HepG2 (cell line): Measurements from ENCODE around the gene SLC15A3. TPM values are rescaled to one million over a fixed set of nuclear protein-coding genes. Genes with fewer than 3 reads are reported as not detected.

Experiments used
- ATAC-seq: fragments of 200-7000 bp; cut with Tn5 transposase; 3 replicates; pipeline ENCODE4 v1.9.1; 2020; ENCODE audit warnings: mild to moderate bottlenecking, moderate library complexity
- BruUV-seq: library from RNA; stranded (reverse); fragments of 400-500 nt; replicated peaks from 2 replicates; lab custom pipeline; 2021; lab: Mats Ljungman, UMichigan
- CTCF ChIA-PET: fragments of 300-600 bp; formaldehyde crosslinking; extraction: SDS; loops from one replicate; lab custom pipeline; 2021; ENCODE audit warnings: low total read pairs, inconsistent platforms, low intra/inter-chr PET ratio; lab: Yijun Ruan, JAX
- POLR2A ChIA-PET: fragments of 350-600 bp; sonication (Branson Sonifier 250); formaldehyde crosslinking; loops from one replicate; lab custom pipeline; 2020; ENCODE audit warnings: antibody characterized with exemption, inconsistent platforms; lab: Yijun Ruan, JAX
- DNase-seq: peaks from one replicate; pipeline ENCODE4 v3.0.0-alpha.2; 2015; ENCODE audit warnings: low spot score
- FAIRE-seq: peaks from 3 replicates; lab custom pipeline; 2011; peaks lifted over from hg19 to GRCh38; lab: Jason Lieb, UNC
- H2AFZ ChIP-seq: one replicate; pipeline ENCODE4 v1.6.1; 2011; ENCODE audit warnings: low read length, inconsistent platforms
- H3K27ac ChIP-seq: fragments of 300-600 bp; 3 replicates; pipeline ENCODE4 v1.8.0; 2011; ENCODE audit warnings: mixed run types, mild to moderate bottlenecking, mixed read lengths, low read length, inconsistent platforms; ENCODE audit not compliant: insufficient read depth; ENCODE audit errors: extremely low read length
- H3K27me3 ChIP-seq, 2 experiments: fragments of 200-600 bp in 1 of 2; 2 replicates in 1 of 2; 3 replicates in 1 of 2; pipeline versions ENCODE4 v1.6.0 to v1.8.0; 2011; ENCODE audit warnings: low read length in 2 of 2, mild to moderate bottlenecking in 2 of 2, moderate library complexity in 2 of 2, inconsistent platforms in 1 of 2; ENCODE audit not compliant: insufficient read depth in 2 of 2, control insufficient read depth in 1 of 2
- H3K36me3 ChIP-seq, 2 experiments: fragments of 200-600 bp in 1 of 2; replicated peaks in 1 of 2; 2 replicates in 1 of 2; 3 replicates in 1 of 2; pipeline versions ENCODE4 v1.5.1 to v1.8.0; 2011; ENCODE audit warnings: low read length in 2 of 2, inconsistent platforms in 1 of 2; ENCODE audit not compliant: insufficient read depth in 2 of 2, control insufficient read depth in 1 of 2
- H3K4me1 ChIP-seq: 2 replicates; pipeline ENCODE4 v1.5.1; 2012; ENCODE audit warnings: low read length, inconsistent platforms; ENCODE audit not compliant: insufficient read depth
- H3K4me2 ChIP-seq: 2 replicates; pipeline ENCODE4 v1.6.0; 2011; ENCODE audit warnings: low read depth, low read length, inconsistent platforms
- H3K4me3 ChIP-seq, 3 experiments: fragments of 200-600 bp in 1 of 3; sonication (generic), shearing (Covaris generic) in 1 of 3; replicated peaks in 1 of 3; 2 replicates each; pipeline ENCODE4 v1.5.1; 2011 to 2016; ENCODE audit warnings: low read length in 3 of 3, inconsistent platforms in 2 of 3, low read depth in 2 of 3, mild to moderate bottlenecking in 2 of 3, control low read depth in 1 of 3, mixed read lengths in 1 of 3; ENCODE audit not compliant: insufficient read depth in 1 of 3
- H3K79me2 ChIP-seq: one replicate; pipeline ENCODE4 v1.6.1; 2011; ENCODE audit warnings: low read length, inconsistent platforms; ENCODE audit not compliant: insufficient read depth
- H3K9ac ChIP-seq: 2 replicates; pipeline ENCODE4 v1.6.0; 2011; ENCODE audit warnings: mild to moderate bottlenecking, low read depth, low read length, inconsistent platforms; ENCODE audit not compliant: insufficient read depth
- H3K9me3 ChIP-seq: 2 replicates; pipeline ENCODE4 v1.5.1; 2012; ENCODE audit warnings: mild to moderate bottlenecking, low read length
- H4K20me1 ChIP-seq: 2 replicates; pipeline ENCODE4 v1.6.0; 2011; ENCODE audit warnings: inconsistent platforms, mild to moderate bottlenecking, low read length, moderate library complexity; ENCODE audit not compliant: insufficient read depth
- FLYWCH1 ChIP-seq: sonication (generic); formaldehyde crosslinking; IDR thresholded peaks from 2 replicates; pipeline ENCODE4 v1.8.1; 2023; ENCODE audit warnings: mild to moderate bottlenecking, missing genetic modification reagents
- NFYC ChIP-seq: IDR thresholded peaks from 2 replicates; pipeline ENCODE4 v1.6.1; 2016; ENCODE audit warnings: missing genetic modification reagents, missing compliant biosample characterization
- STAT5B ChIP-seq: sonication (generic); formaldehyde crosslinking; IDR thresholded peaks from 2 replicates; pipeline ENCODE4 v1.4.0; 2020; ENCODE audit warnings: missing genetic modification reagents
- TCF12 ChIP-seq, 2 experiments: fragments of 450-650 bp in 1 of 2; sonication (generic) in 1 of 2; formaldehyde crosslinking in 1 of 2; IDR thresholded peaks; 2 replicates each; pipeline versions ENCODE4 v1.6.1 to v1.8.0; 2017 to 2022; ENCODE audit warnings: antibody characterized with exemption in 1 of 2, mild to moderate bottlenecking in 1 of 2, missing genetic modification reagents in 1 of 2, moderate library complexity in 1 of 2
- ZC3H13 ChIP-seq: sonication (generic); formaldehyde crosslinking; IDR thresholded peaks from 2 replicates; pipeline ENCODE4 v1.8.1; 2023; ENCODE audit warnings: mild to moderate bottlenecking, missing genetic modification reagents, moderate library complexity
- ZFX ChIP-seq: sonication (generic); formaldehyde crosslinking; IDR thresholded peaks from 2 replicates; pipeline ENCODE4 v1.4.0; 2020; ENCODE audit warnings: mild to moderate bottlenecking, low read depth, missing genetic modification reagents, moderate library complexity
- ZNF17 ChIP-seq: sonication (generic); formaldehyde crosslinking; IDR thresholded peaks from 2 replicates; pipeline ENCODE4 v1.5.0; 2020; ENCODE audit warnings: mild to moderate bottlenecking, missing genetic modification reagents
- ZNF644 ChIP-seq: IDR thresholded peaks from 2 replicates; pipeline ENCODE4 v1.6.1; 2016; ENCODE audit warnings: low read depth
- ZNF768 ChIP-seq: sonication (generic); formaldehyde crosslinking; IDR thresholded peaks from 2 replicates; pipeline ENCODE4 v1.4.0; 2020; ENCODE audit warnings: missing genetic modification reagents
- WGBS: methylation state at CpG from one replicate; pipeline ENCODE4 v1.1.6; 2017; ENCODE audit warnings: low lambda C conversion rate; 5-methylcytosine and 5-hydroxymethylcytosine counted together
- in situ Hi-C: cut with HindIII; loops from 2 replicates; pipeline ENCODE4 v1.10.0; 2017; ENCODE audit warnings: low pct_unique_long_range_greater_than_20kb; ENCODE audit not compliant: extremely low pct_ligation_motif_present
- intact Hi-C: fragments of 100-400 bp; cut with micrococcal nuclease; formaldehyde crosslinking; loops from one replicate; pipeline ENCODE4 v1.10.0; 2022; ENCODE audit not compliant: unreplicated experiment
- polyA plus RNA-seq, 8 experiments: library from polyadenylated mRNA; depleted of rRNA in 3 of 8; stranded (reverse) in 7 of 8; unstranded in 1 of 8; fragments of >200 nt; fragmentation: Illumina TruSeq in 4 of 8; extraction: Trizol in 4 of 8; gene quantifications; 2 replicates each; pipeline versions ENCODE4 v1.2.1 to v1.2.3, GENCODE V29; 2011 to 2016; ENCODE audit warnings: low read depth in 4 of 8, missing spikeins in 1 of 8, mixed read lengths in 1 of 8; ENCODE audit not compliant: insufficient read depth in 1 of 8
- total RNA-seq, 5 experiments: library from RNA; depleted of rRNA; stranded (reverse); fragments of >200 nt; fragmentation: Illumina TruSeq; extraction: Trizol; gene quantifications; 2 replicates each; pipeline ENCODE4 v1.2.3, GENCODE V29; 2016; ENCODE audit warnings: low read depth in 1 of 5
- TF ChIP-seq, protein P1 (sequence below): sonication (generic); formaldehyde crosslinking; IDR thresholded peaks from 2 replicates; pipeline ENCODE4 v1.8.0; 2022; ENCODE audit warnings: mild to moderate bottlenecking, missing genetic modification reagents; ENCODE audit not compliant: insufficient replicate concordance
- TF ChIP-seq, protein P2 (sequence below): sonication (generic); formaldehyde crosslinking; IDR thresholded peaks from 2 replicates; pipeline ENCODE4 v1.4.0; 2020; ENCODE audit warnings: mild to moderate bottlenecking, missing genetic modification reagents
- TF ChIP-seq, protein P3 (sequence below): sonication (generic); formaldehyde crosslinking; IDR thresholded peaks from 2 replicates; pipeline ENCODE4 v1.4.0; 2020; ENCODE audit warnings: mild to moderate bottlenecking, missing genetic modification reagents
- TF ChIP-seq, protein P4 (sequence below): sonication (generic); formaldehyde crosslinking; IDR thresholded peaks from 2 replicates; pipeline ENCODE4 v1.4.0; 2020; ENCODE audit warnings: missing genetic modification reagents, borderline replicate concordance
- TF ChIP-seq, protein P5 (sequence below): sonication (generic); formaldehyde crosslinking; IDR thresholded peaks from 2 replicates; pipeline ENCODE4 v1.4.0; 2020; ENCODE audit warnings: missing genetic modification reagents, mild to moderate bottlenecking, borderline replicate concordance

SLC15A3 gene
- total and polyA plus RNA-seq, 2 of the 13 experiments (the other 11 are each of a cell fraction or from before 2014, with no cell fraction given) = 0.45 to 0.77 TPM

DNA sequence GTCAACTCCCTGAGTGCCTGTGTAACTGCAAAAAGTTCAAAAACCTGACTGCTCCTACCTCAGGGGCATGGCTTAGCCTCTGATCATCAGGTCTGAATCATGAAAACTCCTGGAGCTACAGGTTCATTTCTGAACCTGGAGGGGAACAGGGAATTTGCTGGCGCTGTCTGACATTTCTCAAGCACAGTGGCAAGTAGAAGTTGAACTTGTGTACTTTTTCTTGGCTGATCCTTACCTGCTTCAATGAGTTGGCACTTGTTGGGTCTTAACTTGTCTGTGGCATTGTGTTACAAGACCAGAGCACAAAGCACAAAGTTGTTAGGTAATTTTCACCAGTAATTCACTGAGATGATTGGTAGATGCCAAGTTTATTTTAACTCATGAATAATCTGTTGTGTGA, 34.7 kb downstream of the SLC15A3 start:
- no peaks in the 10 kb centered on the region for H3K79me2 ChIP-seq
- TF ChIP-seq ZNF644 (CRISPR knock-in tag) (no peak), ZFX (CRISPR knock-in tag) (no peak), FLYWCH1 (no peak), NFYC (CRISPR knock-in tag) (no peak), ZNF17 (CRISPR knock-in tag) (no peak), STAT5B (CRISPR knock-in tag) (no peak), ZC3H13 (CRISPR knock-in tag) (no peak), ZNF768 (CRISPR knock-in tag) (no peak), TCF12 (IDR thresholded peaks at IDR 0.05) (no peak), TCF12 (CRISPR knock-in tag; IDR thresholded peaks at IDR 0.05) (no peak)
- TF ChIP-seq, protein P1, sequence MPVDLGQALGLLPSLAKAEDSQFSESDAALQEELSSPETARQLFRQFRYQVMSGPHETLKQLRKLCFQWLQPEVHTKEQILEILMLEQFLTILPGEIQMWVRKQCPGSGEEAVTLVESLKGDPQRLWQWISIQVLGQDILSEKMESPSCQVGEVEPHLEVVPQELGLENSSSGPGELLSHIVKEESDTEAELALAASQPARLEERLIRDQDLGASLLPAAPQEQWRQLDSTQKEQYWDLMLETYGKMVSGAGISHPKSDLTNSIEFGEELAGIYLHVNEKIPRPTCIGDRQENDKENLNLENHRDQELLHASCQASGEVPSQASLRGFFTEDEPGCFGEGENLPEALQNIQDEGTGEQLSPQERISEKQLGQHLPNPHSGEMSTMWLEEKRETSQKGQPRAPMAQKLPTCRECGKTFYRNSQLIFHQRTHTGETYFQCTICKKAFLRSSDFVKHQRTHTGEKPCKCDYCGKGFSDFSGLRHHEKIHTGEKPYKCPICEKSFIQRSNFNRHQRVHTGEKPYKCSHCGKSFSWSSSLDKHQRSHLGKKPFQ (CRISPR knock-in tag) = no peak
- TF ChIP-seq, protein P2, sequence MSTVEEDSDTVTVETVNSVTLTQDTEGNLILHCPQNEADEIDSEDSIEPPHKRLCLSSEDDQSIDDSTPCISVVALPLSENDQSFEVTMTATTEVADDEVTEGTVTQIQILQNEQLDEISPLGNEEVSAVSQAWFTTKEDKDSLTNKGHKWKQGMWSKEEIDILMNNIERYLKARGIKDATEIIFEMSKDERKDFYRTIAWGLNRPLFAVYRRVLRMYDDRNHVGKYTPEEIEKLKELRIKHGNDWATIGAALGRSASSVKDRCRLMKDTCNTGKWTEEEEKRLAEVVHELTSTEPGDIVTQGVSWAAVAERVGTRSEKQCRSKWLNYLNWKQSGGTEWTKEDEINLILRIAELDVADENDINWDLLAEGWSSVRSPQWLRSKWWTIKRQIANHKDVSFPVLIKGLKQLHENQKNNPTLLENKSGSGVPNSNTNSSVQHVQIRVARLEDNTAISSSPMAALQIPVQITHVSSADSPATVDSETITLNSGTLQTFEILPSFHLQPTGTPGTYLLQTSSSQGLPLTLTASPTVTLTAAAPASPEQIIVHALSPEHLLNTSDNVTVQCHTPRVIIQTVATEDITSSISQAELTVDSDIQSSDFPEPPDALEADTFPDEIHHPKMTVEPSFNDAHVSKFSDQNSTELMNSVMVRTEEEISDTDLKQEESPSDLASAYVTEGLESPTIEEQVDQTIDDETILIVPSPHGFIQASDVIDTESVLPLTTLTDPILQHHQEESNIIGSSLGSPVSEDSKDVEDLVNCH (CRISPR knock-in tag) = no peak
- TF ChIP-seq, protein P3, sequence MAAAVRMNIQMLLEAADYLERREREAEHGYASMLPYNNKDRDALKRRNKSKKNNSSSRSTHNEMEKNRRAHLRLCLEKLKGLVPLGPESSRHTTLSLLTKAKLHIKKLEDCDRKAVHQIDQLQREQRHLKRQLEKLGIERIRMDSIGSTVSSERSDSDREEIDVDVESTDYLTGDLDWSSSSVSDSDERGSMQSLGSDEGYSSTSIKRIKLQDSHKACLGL (CRISPR knock-in tag) = no peak
- TF ChIP-seq, protein P4, sequence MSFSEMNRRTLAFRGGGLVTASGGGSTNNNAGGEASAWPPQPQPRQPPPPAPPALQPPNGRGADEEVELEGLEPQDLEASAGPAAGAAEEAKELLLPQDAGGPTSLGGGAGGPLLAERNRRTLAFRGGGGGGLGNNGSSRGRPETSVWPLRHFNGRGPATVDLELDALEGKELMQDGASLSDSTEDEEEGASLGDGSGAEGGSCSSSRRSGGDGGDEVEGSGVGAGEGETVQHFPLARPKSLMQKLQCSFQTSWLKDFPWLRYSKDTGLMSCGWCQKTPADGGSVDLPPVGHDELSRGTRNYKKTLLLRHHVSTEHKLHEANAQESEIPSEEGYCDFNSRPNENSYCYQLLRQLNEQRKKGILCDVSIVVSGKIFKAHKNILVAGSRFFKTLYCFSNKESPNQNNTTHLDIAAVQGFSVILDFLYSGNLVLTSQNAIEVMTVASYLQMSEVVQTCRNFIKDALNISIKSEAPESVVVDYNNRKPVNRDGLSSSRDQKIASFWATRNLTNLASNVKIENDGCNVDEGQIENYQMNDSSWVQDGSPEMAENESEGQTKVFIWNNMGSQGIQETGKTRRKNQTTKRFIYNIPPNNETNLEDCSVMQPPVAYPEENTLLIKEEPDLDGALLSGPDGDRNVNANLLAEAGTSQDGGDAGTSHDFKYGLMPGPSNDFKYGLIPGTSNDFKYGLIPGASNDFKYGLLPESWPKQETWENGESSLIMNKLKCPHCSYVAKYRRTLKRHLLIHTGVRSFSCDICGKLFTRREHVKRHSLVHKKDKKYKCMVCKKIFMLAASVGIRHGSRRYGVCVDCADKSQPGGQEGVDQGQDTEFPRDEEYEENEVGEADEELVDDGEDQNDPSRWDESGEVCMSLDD (CRISPR knock-in tag) = no peak
- TF ChIP-seq, protein P5, sequence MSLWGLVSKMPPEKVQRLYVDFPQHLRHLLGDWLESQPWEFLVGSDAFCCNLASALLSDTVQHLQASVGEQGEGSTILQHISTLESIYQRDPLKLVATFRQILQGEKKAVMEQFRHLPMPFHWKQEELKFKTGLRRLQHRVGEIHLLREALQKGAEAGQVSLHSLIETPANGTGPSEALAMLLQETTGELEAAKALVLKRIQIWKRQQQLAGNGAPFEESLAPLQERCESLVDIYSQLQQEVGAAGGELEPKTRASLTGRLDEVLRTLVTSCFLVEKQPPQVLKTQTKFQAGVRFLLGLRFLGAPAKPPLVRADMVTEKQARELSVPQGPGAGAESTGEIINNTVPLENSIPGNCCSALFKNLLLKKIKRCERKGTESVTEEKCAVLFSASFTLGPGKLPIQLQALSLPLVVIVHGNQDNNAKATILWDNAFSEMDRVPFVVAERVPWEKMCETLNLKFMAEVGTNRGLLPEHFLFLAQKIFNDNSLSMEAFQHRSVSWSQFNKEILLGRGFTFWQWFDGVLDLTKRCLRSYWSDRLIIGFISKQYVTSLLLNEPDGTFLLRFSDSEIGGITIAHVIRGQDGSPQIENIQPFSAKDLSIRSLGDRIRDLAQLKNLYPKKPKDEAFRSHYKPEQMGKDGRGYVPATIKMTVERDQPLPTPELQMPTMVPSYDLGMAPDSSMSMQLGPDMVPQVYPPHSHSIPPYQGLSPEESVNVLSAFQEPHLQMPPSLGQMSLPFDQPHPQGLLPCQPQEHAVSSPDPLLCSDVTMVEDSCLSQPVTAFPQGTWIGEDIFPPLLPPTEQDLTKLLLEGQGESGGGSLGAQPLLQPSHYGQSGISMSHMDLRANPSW (CRISPR knock-in tag) = no peak

More for the DNA sequence above, 34.7 kb downstream of the SLC15A3 start:
- intact Hi-C loops (no loop called here), in situ Hi-C loops (no loop called here)
- no peaks in the 10 kb centered on the region; a peak in 1 of 5 replicates for H3K27me3 ChIP-seq
- FAIRE-seq (no peak), ATAC-seq (no peak), DNase-seq (no peak)
- POLR2A ChIA-PET = no interaction called here
- WGBS = 87% methylated on average over 1 of the region's 1 CpG
- H3K4me2 ChIP-seq = no peak overlapping the region
- H3K9ac ChIP-seq = no peak overlapping the region
- H3K4me3 ChIP-seq = no peak overlapping the region
- CTCF ChIA-PET = no interaction called here
- H3K4me1 ChIP-seq = peaks cover 27% of the 10 kb centered on the region
- H2AFZ ChIP-seq = no peak overlapping the region
- H4K20me1 ChIP-seq = no peaks in the 10 kb centered on the region
- H3K36me3 ChIP-seq = peaks cover 0 to 7% of the 10 kb centered on the region in 2 experiments; a peak in 3 of 5 replicates
- BruUV-seq = no TSS peak
- H3K27ac ChIP-seq = no peak overlapping the region
- no peaks in the 10 kb centered on the region for H3K9me3 ChIP-seq
